H9 (cell line): ENCODE results near the gene CD151. TPM values are rescaled to one million over a fixed set of nuclear protein-coding genes. Genes with fewer than 3 reads are reported as not detected.

ENCODE experiments used
- DNase-seq: peaks from one replicate; pipeline ENCODE4 v3.0.0-alpha.2; 2017
- H2AFZ ChIP-seq: one replicate; pipeline ENCODE4 v1.6.1; 2013; ENCODE audit warnings: mild to moderate bottlenecking, low read length, control low read depth, moderate library complexity
- H2AK5ac ChIP-seq: 2 replicates; pipeline ENCODE4 v1.6.1; 2013; ENCODE audit warnings: low read length, control low read depth, mixed read lengths; ENCODE audit not compliant: insufficient read length
- H2BK120ac ChIP-seq: one replicate; pipeline ENCODE4 v1.6.1; 2013; ENCODE audit warnings: low read depth, mild to moderate bottlenecking, low read length, control low read depth, inconsistent platforms; ENCODE audit not compliant: poor library complexity, severe bottlenecking
- H2BK12ac ChIP-seq: 2 replicates; pipeline ENCODE4 v1.6.1; 2013; ENCODE audit warnings: low read length, control low read depth, mixed read lengths, low read depth; ENCODE audit not compliant: insufficient read length
- H2BK15ac ChIP-seq: 2 replicates; pipeline ENCODE4 v1.6.1; 2013; ENCODE audit warnings: low read depth, low read length, control low read depth
- H2BK20ac ChIP-seq: one replicate; pipeline ENCODE4 v1.6.1; 2013; ENCODE audit warnings: low read depth, mild to moderate bottlenecking, low read length, control low read depth, inconsistent platforms; ENCODE audit not compliant: poor library complexity, severe bottlenecking
- H2BK5ac ChIP-seq: 2 replicates; pipeline ENCODE4 v1.6.1; 2013; ENCODE audit warnings: low read length, control low read depth, mixed read lengths; ENCODE audit not compliant: insufficient read length
- H3K14ac ChIP-seq: 2 replicates; pipeline ENCODE4 v1.6.1; 2013; ENCODE audit warnings: low read length, control low read depth; ENCODE audit not compliant: insufficient read depth
- H3K18ac ChIP-seq: 2 replicates; pipeline ENCODE4 v1.6.1; 2013; ENCODE audit warnings: low read depth, mild to moderate bottlenecking, mixed read lengths, low read length, control low read depth; ENCODE audit not compliant: insufficient read length
- H3K23ac ChIP-seq: 2 replicates; pipeline ENCODE4 v1.6.1; 2013; ENCODE audit warnings: low read length, control low read depth, mixed read lengths, low read depth; ENCODE audit not compliant: insufficient read length
- H3K23me2 ChIP-seq: 2 replicates; pipeline ENCODE4 v1.6.1; 2013; ENCODE audit warnings: low read depth, mild to moderate bottlenecking, mixed read lengths, low read length, control low read depth; ENCODE audit not compliant: insufficient read length, poor library complexity, severe bottlenecking
- H3K27ac ChIP-seq: 2 replicates; pipeline ENCODE4 v1.5.1; 2013; ENCODE audit warnings: low read length, control low read depth, mixed read lengths, low read depth; ENCODE audit not compliant: insufficient read length
- H3K27me3 ChIP-seq: 2 replicates; pipeline ENCODE4 v1.6.1; 2013; ENCODE audit warnings: low read length, control low read depth, inconsistent platforms; ENCODE audit not compliant: insufficient read depth
- H3K4ac ChIP-seq: 2 replicates; pipeline ENCODE4 v1.6.1; 2013; ENCODE audit warnings: low read depth, mild to moderate bottlenecking, control low read depth, inconsistent platforms, low read length, moderate library complexity
- H3K4me1 ChIP-seq: 2 replicates; pipeline ENCODE4 v1.6.1; 2013; ENCODE audit warnings: low read length, control low read depth, inconsistent platforms; ENCODE audit not compliant: insufficient read depth
- H3K4me2 ChIP-seq: 2 replicates; pipeline ENCODE4 v1.6.1; 2013; ENCODE audit warnings: low read length, control low read depth, mixed read lengths; ENCODE audit not compliant: insufficient read length, insufficient read depth
- H3K56ac ChIP-seq: 2 replicates; pipeline ENCODE4 v1.6.1; 2013; ENCODE audit warnings: low read depth, mild to moderate bottlenecking, mixed read lengths, low read length, control low read depth; ENCODE audit not compliant: insufficient read length
- H3K79me1 ChIP-seq: 2 replicates; pipeline ENCODE4 v1.6.1; 2013; ENCODE audit warnings: low read depth, mild to moderate bottlenecking, moderate library complexity, low read length, control low read depth, inconsistent platforms; ENCODE audit not compliant: insufficient read depth, poor library complexity, severe bottlenecking
- H3K79me2 ChIP-seq: 2 replicates; pipeline ENCODE4 v1.6.1; 2013; ENCODE audit warnings: low read length, control low read depth, inconsistent platforms; ENCODE audit not compliant: insufficient read depth
- H3K9ac ChIP-seq: 2 replicates; pipeline ENCODE4 v1.6.1; 2013; ENCODE audit warnings: low read length, control low read depth, mixed read lengths; ENCODE audit not compliant: insufficient read length; ENCODE audit errors: extremely low read depth
- H3K9me3 ChIP-seq: one replicate; pipeline ENCODE4 v1.6.1; 2013; ENCODE audit warnings: low read depth, low read length, inconsistent platforms; ENCODE audit not compliant: control insufficient read depth
- H3T11ph ChIP-seq: one replicate; pipeline ENCODE4 v1.6.1; 2013; ENCODE audit warnings: mild to moderate bottlenecking, low read length, control low read depth, inconsistent platforms
- H4K20me1 ChIP-seq: one replicate; pipeline ENCODE4 v1.6.1; 2013; ENCODE audit not compliant: control insufficient read depth, insufficient read length, insufficient read depth
- H4K5ac ChIP-seq: 2 replicates; pipeline ENCODE4 v1.6.1; 2013; ENCODE audit warnings: low read depth, mild to moderate bottlenecking, mixed read lengths, low read length, control low read depth; ENCODE audit not compliant: insufficient read length
- H4K8ac ChIP-seq: replicated peaks from 2 replicates; pipeline ENCODE4 v1.6.1; 2013; ENCODE audit warnings: low read length, control low read depth, mixed read lengths, low read depth; ENCODE audit not compliant: insufficient read length
- H4K91ac ChIP-seq: 2 replicates; pipeline ENCODE4 v1.6.1; 2013; ENCODE audit warnings: low read depth, mild to moderate bottlenecking, moderate library complexity, mixed read lengths, low read length, control low read depth; ENCODE audit not compliant: insufficient read length
- H3K27ac Mint-ChIP-seq, 3 experiments: 2 replicates in 2 of 3; 3 replicates in 1 of 3; pipeline ENCODE4 v1.8.0; 2020 to 2021; ENCODE audit warnings: mixed read lengths in 3 of 3, mild to moderate bottlenecking in 1 of 3, moderate library complexity in 1 of 3
- H3K27me3 Mint-ChIP-seq: 2 replicates; pipeline ENCODE4 v1.8.0; 2021; ENCODE audit warnings: low read depth, mild to moderate bottlenecking, moderate library complexity, mixed read lengths
- H3K36me3 Mint-ChIP-seq, 3 experiments: 2 replicates in 2 of 3; 3 replicates in 1 of 3; pipeline ENCODE4 v1.8.0; 2020 to 2021; ENCODE audit warnings: low read depth in 3 of 3, mixed read lengths in 3 of 3; ENCODE audit not compliant: insufficient read depth in 1 of 3
- H3K4me1 Mint-ChIP-seq, 2 experiments: 2 replicates each; pipeline ENCODE4 v1.8.0; 2020; ENCODE audit warnings: mixed read lengths in 2 of 2
- H3K4me3 Mint-ChIP-seq, 2 experiments: 2 replicates in 1 of 2; 3 replicates in 1 of 2; pipeline ENCODE4 v1.8.0; 2020 to 2021; ENCODE audit warnings: mild to moderate bottlenecking in 2 of 2, mixed read lengths in 2 of 2, moderate library complexity in 1 of 2
- H3K9me3 Mint-ChIP-seq, 2 experiments: 2 replicates in 1 of 2; 3 replicates in 1 of 2; pipeline ENCODE4 v1.8.0; 2020; ENCODE audit warnings: mild to moderate bottlenecking in 2 of 2, mixed read lengths in 2 of 2, moderate library complexity in 1 of 2
- CTCF ChIP-seq: fragments of 200-600 bp; sonication (generic); conservative IDR thresholded peaks from 3 replicates; pipeline ENCODE4 v1.8.0; 2021; ENCODE audit warnings: antibody characterized with exemption, mild to moderate bottlenecking
- WGBS: extraction: QIAGEN DNeasy Blood & Tissue Kit; methylation state at CpG from one replicate; pipeline ENCODE4 v1.1.7; 2013; ENCODE audit warnings: missing lambda C conversion rate, low lambda C conversion rate, mixed read lengths; ENCODE audit not compliant: insufficient read length; ENCODE audit errors: extremely low coverage; 5-methylcytosine and 5-hydroxymethylcytosine counted together
- total RNA-seq: library from RNA; stranded (reverse); gene quantifications from 2 replicates; pipeline ENCODE4 v1.2.1, GENCODE V29; 2021

The CD151 gene
- total RNA-seq, 1 experiment from 2014 or later, result 138 TPM

GRCh38 chr11:819129-819931 is 13.4 kb upstream of the CD151 start:
- Histone ChIP-seq H3K9me3 (no peaks in the 10 kb centered on the region), H3K27me3 (no peaks in the 10 kb centered on the region), H3K23me2 (peaks cover 5% of the 10 kb centered on the region), H3K56ac (no peak overlapping the region), H4K5ac (no peak overlapping the region), H3K4me2 (peak overlapping the region; percentile 46), H4K20me1 (no peaks in the 10 kb centered on the region), H2BK5ac (no peak overlapping the region), H4K8ac (no peak overlapping the region), H3K79me1 (no peaks in the 10 kb centered on the region), H3T11ph (no peak overlapping the region), H3K18ac (no peak overlapping the region), H3K14ac (no peak overlapping the region), H2AK5ac (no peak overlapping the region), H2BK20ac (no peak overlapping the region), H2BK120ac (no peak overlapping the region), H2AFZ (no peak overlapping the region), H3K23ac (no peak overlapping the region), H3K4ac (no peak overlapping the region), H2BK15ac (no peak overlapping the region), H4K91ac (no peak overlapping the region), H3K4me1 (no peaks in the 10 kb centered on the region), H3K27ac (no peak overlapping the region), H3K9ac (peak overlapping the region; percentile 50), H3K79me2 (no peaks in the 10 kb centered on the region), H2BK12ac (no peak overlapping the region)
- peaks cover 2% of the 10 kb centered on the region; the same call in 1 of the 2 replicates for H3K27me3 Mint-ChIP-seq
- H3K36me3 Mint-ChIP-seq, result peaks cover 2 to 18% (median 8%) of the 10 kb centered on the region in 3 experiments; a peak in 6 of 7 replicates
- no peak overlapping the region for H3K27ac Mint-ChIP-seq
- no peak for TF ChIP-seq CTCF
- no CpG with 5 or more reads among the region's 96 CpGs for WGBS
- H3K4me3 Mint-ChIP-seq, result peak overlapping the region; percentile 76 to 87
- peaks cover 10 to 21% of the 10 kb centered on the region in 2 experiments for H3K4me1 Mint-ChIP-seq
- DNase-seq, result peak; percentile 90
- no peaks in the 10 kb centered on the region; a peak in 1 of 5 replicates for H3K9me3 Mint-ChIP-seq
